A549 (cell line): ENCODE measurements around the gene KLRK1.
A peak's percentile ranks its signal among the peaks of the same experiment; 100 is the strongest.

Experiments used
- BHLHE40 ChIP-seq: IDR thresholded peaks from 2 replicates; pipeline ENCODE4 v1.6.1; 2012; ENCODE audit warnings: low read depth, low read length, inconsistent platforms
- CBX8 ChIP-seq: fragments of 200-600 bp; sonication (generic); IDR thresholded peaks from 2 replicates; pipeline ENCODE4 v1.6.1; 2016
- EP300 ChIP-seq, 2 experiments: fragments of >200 bp; sonication (Bioruptor Twin); formaldehyde crosslinking; IDR thresholded peaks; 2 replicates in 1 of 2; 3 replicates in 1 of 2; pipeline ENCODE4 v1.6.1; 2016 to 2017
- MAFK ChIP-seq: fragments of 450-650 bp; IDR thresholded peaks from 2 replicates; pipeline ENCODE4 v1.6.1; 2014; ENCODE audit not compliant: partially characterized antibody
- MAZ ChIP-seq: fragments of 150-350 bp; IDR thresholded peaks from 2 replicates; pipeline ENCODE4 v1.6.1; 2014; ENCODE audit warnings: antibody characterized with exemption, low read depth, low read length, borderline replicate concordance
- NPAS2 ChIP-seq: fragments of 250-450 bp; sonication (Bioruptor Pico); IDR thresholded peaks from 2 replicates; pipeline ENCODE4 v1.8.0; 2022; ENCODE audit warnings: mild to moderate bottlenecking, moderate library complexity, borderline replicate concordance
- NR3C1 ChIP-seq: fragments of >200 bp; sonication (Bioruptor Twin); formaldehyde crosslinking; IDR thresholded peaks from 3 replicates; pipeline ENCODE4 v1.6.1; 2017
- POLR2A ChIP-seq: IDR thresholded peaks from 2 replicates; pipeline ENCODE4 v1.6.1; 2012; ENCODE audit warnings: mild to moderate bottlenecking, low read length
- RFX5 ChIP-seq: fragments of 450-650 bp; IDR thresholded peaks from 2 replicates; pipeline ENCODE4 v1.7.1; 2014; ENCODE audit warnings: antibody characterized with exemption, mild to moderate bottlenecking, moderate library complexity
- SMC3 ChIP-seq: fragments of >200 bp; sonication (Bioruptor Twin); formaldehyde crosslinking; IDR thresholded peaks from 3 replicates; pipeline ENCODE4 v1.6.1; 2018; ENCODE audit warnings: inconsistent platforms
- ZFP36 ChIP-seq: fragments of 450-650 bp; IDR thresholded peaks from 2 replicates; pipeline ENCODE4 v1.6.1; 2014; ENCODE audit warnings: borderline replicate concordance; ENCODE audit not compliant: partially characterized antibody
- TF ChIP-seq, protein P1 (sequence below): fragments of >200 bp; sonication (Bioruptor Twin); formaldehyde crosslinking; IDR thresholded peaks from 3 replicates; pipeline ENCODE4 v1.5.1; 2016

- TF ChIP-seq POLR2A: no peak
- TF ChIP-seq, protein P1, sequence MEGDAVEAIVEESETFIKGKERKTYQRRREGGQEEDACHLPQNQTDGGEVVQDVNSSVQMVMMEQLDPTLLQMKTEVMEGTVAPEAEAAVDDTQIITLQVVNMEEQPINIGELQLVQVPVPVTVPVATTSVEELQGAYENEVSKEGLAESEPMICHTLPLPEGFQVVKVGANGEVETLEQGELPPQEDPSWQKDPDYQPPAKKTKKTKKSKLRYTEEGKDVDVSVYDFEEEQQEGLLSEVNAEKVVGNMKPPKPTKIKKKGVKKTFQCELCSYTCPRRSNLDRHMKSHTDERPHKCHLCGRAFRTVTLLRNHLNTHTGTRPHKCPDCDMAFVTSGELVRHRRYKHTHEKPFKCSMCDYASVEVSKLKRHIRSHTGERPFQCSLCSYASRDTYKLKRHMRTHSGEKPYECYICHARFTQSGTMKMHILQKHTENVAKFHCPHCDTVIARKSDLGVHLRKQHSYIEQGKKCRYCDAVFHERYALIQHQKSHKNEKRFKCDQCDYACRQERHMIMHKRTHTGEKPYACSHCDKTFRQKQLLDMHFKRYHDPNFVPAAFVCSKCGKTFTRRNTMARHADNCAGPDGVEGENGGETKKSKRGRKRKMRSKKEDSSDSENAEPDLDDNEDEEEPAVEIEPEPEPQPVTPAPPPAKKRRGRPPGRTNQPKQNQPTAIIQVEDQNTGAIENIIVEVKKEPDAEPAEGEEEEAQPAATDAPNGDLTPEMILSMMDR: no peak
- TF ChIP-seq EP300 (IDR thresholded peaks at IDR 0.05): no peak
- TF ChIP-seq SMC3: no peak
- no peak for TF ChIP-seq MAZ
- TF ChIP-seq NR3C1: no peak
- TF ChIP-seq NPAS2 (CRISPR knock-in tag): no peak
- no peak for TF ChIP-seq ZFP36
- no peak for TF ChIP-seq CBX8
- TF ChIP-seq RFX5: no peak
- TF ChIP-seq MAFK: peak; percentile 30
- TF ChIP-seq BHLHE40: no peak
These were observed 4.7 kb downstream of the KLRK1 start for GRCh38 chr12:10385166-10385613.
